HG02852 (cell line): Measurements from ENCODE around the gene ADAMTS4.

Experiments used
- ATAC-seq: cut with Tn5 transposase; IDR thresholded peaks from one replicate; pipeline ENCODE4 v1.9.1; 2021; ENCODE audit warnings: mild to moderate bottlenecking, moderate library complexity; ENCODE audit not compliant: unreplicated experiment

ADAMTS4 gene

GRCh38 chr1:161175771-161176453 lies 22.9 kb downstream of the ADAMTS4 start:
- ATAC-seq = no peak

DNA sequence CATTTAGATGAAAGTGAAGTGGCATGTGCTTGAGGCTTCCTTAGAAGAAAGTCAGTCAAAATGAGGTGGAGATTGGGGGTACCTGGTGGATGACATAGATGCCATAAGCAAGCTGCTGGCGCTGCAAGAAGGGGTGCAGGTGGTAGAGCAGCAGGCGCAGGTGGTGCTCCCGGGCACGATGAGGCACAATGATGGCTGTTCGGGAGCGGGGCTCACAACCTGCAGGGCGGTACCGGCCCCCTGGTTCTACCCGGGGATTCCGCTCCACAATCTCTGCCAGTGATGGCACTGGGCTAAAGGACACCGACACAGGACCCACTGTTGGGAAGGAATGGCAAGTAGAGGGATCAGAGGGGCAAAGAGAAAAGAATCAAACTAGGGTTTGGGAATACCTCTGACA lies 23.9 kb downstream of the ADAMTS4 start:
- ATAC-seq = no peak

- ATAC-seq = no peak
These were observed 25.1 kb downstream of the ADAMTS4 start for GRCh38 chr1:161173711-161174110.

- ATAC-seq = no peak
These were observed 26.0 kb downstream of the ADAMTS4 start for GRCh38 chr1:161172776-161173376.

DNA sequence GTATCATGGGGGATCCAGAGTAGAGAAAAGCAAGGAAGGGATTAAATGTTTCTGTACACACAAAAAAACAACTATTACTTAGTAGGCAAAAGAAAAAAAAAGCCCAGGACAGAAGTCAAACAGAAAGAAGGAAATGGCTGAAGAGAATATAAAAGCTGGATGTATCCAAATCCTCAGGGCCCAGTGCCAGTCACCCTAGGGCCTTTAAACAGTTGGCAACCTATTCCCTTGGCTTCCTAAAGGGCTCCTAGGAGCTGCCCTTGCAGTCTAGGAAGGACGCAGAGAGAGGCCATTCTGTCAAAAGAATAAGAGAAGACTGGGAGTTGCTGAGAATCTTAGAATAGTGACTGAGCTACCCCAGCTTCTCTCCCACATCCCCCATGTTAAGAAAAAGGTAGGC lies 26.5 kb downstream of the ADAMTS4 start:
- no peak for ATAC-seq

DNA sequence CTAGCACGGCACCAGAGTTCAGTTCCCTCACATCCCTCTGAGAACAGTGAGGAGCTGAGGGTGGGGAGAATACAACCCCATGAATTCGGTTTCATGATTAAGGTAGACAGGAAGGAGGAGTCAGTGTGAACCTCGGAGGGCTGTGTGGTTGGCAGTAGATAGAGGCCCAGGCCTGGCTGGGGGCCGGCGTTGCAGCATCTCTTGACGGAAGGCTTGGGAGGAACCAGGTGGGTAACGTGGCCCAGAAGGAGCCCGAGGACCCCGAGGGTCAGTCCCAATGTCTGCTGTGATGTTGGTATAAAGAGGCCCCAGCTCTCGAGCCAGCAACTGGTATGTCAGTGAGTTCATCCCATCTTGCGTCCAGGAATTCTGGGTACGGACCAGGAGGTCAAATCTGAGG lies 27.2 kb downstream of the ADAMTS4 start:
- ATAC-seq = no peak

DNA sequence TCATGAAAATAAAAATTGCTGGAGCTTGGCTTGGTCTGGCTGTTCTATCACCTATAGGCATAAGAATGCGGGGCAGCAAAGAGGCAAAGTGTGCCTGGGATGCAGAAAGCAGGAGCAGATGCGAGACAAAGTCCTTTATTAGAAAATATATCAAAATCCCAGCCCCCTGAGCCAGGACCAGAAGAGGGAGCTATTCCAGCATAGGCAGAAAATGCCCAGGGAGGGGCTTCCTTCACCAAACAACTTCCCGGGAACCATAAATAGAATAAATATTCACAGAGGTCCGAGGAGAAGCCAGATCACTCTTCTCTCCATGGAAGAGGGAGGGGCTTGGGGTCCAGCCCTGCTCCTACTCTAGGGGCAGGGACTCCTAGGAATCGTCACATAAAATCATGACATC lies 27.7 kb downstream of the ADAMTS4 start:
- ATAC-seq = no peak

- no peak for ATAC-seq
These were observed 29.9 kb downstream of the ADAMTS4 start for GRCh38 chr1:161168906-161169305.

- no peak for ATAC-seq
These were observed 31.9 kb downstream of the ADAMTS4 start for GRCh38 chr1:161166669-161167548.

- peak; percentile 96 for ATAC-seq
These were observed 32.8 kb downstream of the ADAMTS4 start, which contains the start of gene PPOX for GRCh38 chr1:161165742-161166668. Gene PPOX, plus strand, starts transcription at chr1:161166426. Its CDS starts 422 bp downstream, at chr1:161166848.

GRCh38 chr1:161164901-161165610 lies 33.8 kb downstream of the ADAMTS4 start:
- ATAC-seq = no peak

- no peak for ATAC-seq
These were observed 35.1 kb downstream of the ADAMTS4 start for GRCh38 chr1:161163793-161164192.

GRCh38 chr1:161162806-161163205 lies 36.0 kb downstream of the ADAMTS4 start:
- ATAC-seq = no peak

GRCh38 chr1:161162052-161162451 lies 36.8 kb downstream of the ADAMTS4 start:
- no peak for ATAC-seq

DNA sequence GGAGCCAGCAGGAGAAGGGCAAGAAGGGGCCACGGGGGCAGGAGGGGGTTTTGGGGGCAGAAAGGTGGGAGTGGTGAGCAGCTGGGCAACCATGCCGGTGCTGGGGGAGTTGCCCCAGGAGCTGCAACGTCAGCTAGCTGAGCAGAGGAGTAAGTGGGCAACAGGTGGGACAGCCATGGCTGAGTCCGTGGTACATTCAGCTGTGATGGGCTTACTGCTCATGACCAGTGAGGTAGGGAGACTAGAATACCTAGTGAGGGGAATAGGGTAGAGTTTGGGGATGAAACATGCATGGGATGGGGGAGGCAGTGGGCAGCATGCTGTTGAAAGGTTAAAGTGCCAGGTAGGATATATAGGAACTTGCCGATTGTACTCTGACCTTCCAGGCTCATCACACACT lies 37.2 kb downstream of the ADAMTS4 start:
- no peak for ATAC-seq

GRCh38 chr1:161160671-161161145 lies 38.1 kb downstream of the ADAMTS4 start:
- no peak for ATAC-seq

GRCh38 chr1:161159913-161160243 lies 39.0 kb downstream of the ADAMTS4 start:
- no peak for ATAC-seq

GRCh38 chr1:161159087-161159912 lies 39.6 kb downstream of the ADAMTS4 start, which contains the start of gene USP21:
Gene USP21, plus strand, starts transcription at chr1:161159500. Its CDS starts 1,141 bp downstream, at chr1:161160641.
- ATAC-seq = peak; percentile 86
